ENCODE measurements around the gene NAA20.
A peak's percentile ranks its signal among the peaks of the same experiment; 100 is the strongest.

Gene NAA20

GRCh38 chr20:19975436-19975799 lies 41.7 kb upstream of the NAA20 start:
- peak overlapping the region; percentile 32 to 86 (median 85) for H3K4me3 Mint-ChIP-seq
- H3K27me3 Mint-ChIP-seq (ENCODE audit: low read depth) = no peaks in the 10 kb centered on the region
- TF ChIP-seq, protein P1, sequence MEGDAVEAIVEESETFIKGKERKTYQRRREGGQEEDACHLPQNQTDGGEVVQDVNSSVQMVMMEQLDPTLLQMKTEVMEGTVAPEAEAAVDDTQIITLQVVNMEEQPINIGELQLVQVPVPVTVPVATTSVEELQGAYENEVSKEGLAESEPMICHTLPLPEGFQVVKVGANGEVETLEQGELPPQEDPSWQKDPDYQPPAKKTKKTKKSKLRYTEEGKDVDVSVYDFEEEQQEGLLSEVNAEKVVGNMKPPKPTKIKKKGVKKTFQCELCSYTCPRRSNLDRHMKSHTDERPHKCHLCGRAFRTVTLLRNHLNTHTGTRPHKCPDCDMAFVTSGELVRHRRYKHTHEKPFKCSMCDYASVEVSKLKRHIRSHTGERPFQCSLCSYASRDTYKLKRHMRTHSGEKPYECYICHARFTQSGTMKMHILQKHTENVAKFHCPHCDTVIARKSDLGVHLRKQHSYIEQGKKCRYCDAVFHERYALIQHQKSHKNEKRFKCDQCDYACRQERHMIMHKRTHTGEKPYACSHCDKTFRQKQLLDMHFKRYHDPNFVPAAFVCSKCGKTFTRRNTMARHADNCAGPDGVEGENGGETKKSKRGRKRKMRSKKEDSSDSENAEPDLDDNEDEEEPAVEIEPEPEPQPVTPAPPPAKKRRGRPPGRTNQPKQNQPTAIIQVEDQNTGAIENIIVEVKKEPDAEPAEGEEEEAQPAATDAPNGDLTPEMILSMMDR (IDR thresholded peaks at IDR 0.05; ENCODE audit: unreplicated experiment in 3 of 3) = no peak
- peaks cover 59% of the 10 kb centered on the region for H3K4me1 Mint-ChIP-seq
- H3K27ac Mint-ChIP-seq = peak overlapping the region; percentile 97 to 99 (median 98)
- H3K36me3 Mint-ChIP-seq (ENCODE audit: low read depth) = peaks cover 56% of the 10 kb centered on the region
- no peaks in the 10 kb centered on the region for H3K9me3 Mint-ChIP-seq

DNA sequence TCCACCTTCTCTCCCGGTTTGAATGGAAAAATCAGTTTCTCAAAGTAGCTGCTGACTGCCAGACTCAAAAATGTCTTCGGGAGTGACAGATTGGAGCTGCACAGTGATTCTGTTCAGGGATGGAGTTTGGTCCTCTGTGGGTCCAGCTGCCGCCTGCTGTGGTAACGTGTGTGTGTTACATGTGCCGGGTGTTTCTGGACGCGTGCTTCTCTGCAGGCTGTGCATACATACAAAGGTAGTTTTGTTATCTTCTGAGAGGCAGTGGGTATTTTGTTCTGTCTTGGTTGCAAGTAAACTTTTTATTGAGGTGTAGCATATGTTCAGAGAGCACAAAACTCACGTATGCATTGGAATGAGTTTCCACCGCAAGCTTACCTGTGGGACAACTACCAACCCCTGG lies 41.3 kb upstream of the NAA20 start:
- Mint-ChIP-seq H3K27me3 (ENCODE audit: low read depth) (no peaks in the 10 kb centered on the region), H3K4me3 (peak overlapping the region; percentile 74 to 86 (median 85)), H3K9me3 (no peaks in the 10 kb centered on the region), H3K4me1 (peaks cover 64% of the 10 kb centered on the region), H3K36me3 (ENCODE audit: low read depth) (peaks cover 52% of the 10 kb centered on the region), H3K27ac (peak overlapping the region; percentile 97 to 99 (median 98))
- TF ChIP-seq, protein P1 (IDR thresholded peaks at IDR 0.05; ENCODE audit: unreplicated experiment in 3 of 3) = no peak

GRCh38 chr20:19976595-19977372 lies 40.4 kb upstream of the NAA20 start:
- Mint-ChIP-seq H3K4me1 (peaks cover 73% of the 10 kb centered on the region), H3K4me3 (peak overlapping the region; percentile 74 to 86 (median 85)), H3K27me3 (ENCODE audit: low read depth) (no peaks in the 10 kb centered on the region), H3K27ac (peak overlapping the region; percentile 97 to 99 (median 98)), H3K9me3 (no peaks in the 10 kb centered on the region), H3K36me3 (ENCODE audit: low read depth) (peaks cover 52% of the 10 kb centered on the region)
- TF ChIP-seq, protein P1 (IDR thresholded peaks at IDR 0.05; ENCODE audit: unreplicated experiment in 3 of 3) = no peak

DNA sequence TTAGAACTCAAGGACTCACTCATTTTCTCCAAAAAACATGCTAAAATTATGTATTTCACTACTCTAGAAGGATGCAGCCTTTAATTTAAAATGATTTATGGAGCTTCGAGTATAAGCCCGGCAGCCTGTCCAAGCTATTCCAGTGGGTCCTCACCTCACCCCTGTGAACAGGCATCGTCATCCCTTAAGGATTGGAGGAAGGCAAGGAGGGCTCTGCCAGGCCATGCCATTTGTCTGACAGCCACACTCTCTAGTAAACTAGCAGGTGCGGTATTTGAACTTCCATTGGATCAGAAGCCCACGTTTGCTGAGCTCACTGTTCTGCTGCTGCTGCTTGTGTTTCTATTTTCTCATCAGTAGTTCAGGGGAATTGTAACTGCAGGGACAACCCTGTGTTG lies 39.8 kb upstream of the NAA20 start:
- Mint-ChIP-seq H3K9me3 (no peaks in the 10 kb centered on the region), H3K27ac (peak overlapping the region; percentile 97 to 99 (median 98)), H3K4me3 (peak overlapping the region in 2 of 3 experiments; percentile 85 to 86), H3K27me3 (ENCODE audit: low read depth) (no peaks in the 10 kb centered on the region), H3K4me1 (peaks cover 74% of the 10 kb centered on the region), H3K36me3 (ENCODE audit: low read depth) (peaks cover 48% of the 10 kb centered on the region)
- TF ChIP-seq, protein P1 (IDR thresholded peaks at IDR 0.05; ENCODE audit: unreplicated experiment in 3 of 3) = no peak

GRCh38 chr20:19978511-19979210 lies 38.5 kb upstream of the NAA20 start:
- H3K9me3 Mint-ChIP-seq = no peaks in the 10 kb centered on the region
- peaks cover 64% of the 10 kb centered on the region for H3K4me1 Mint-ChIP-seq
- TF ChIP-seq, protein P1 (IDR thresholded peaks at IDR 0.05; ENCODE audit: unreplicated experiment in 3 of 3) = no peak
- no peaks in the 10 kb centered on the region for H3K27me3 Mint-ChIP-seq (ENCODE audit: low read depth)
- H3K27ac Mint-ChIP-seq = peak overlapping the region in 2 of 3 experiments; percentile 54 to 98
- H3K36me3 Mint-ChIP-seq (ENCODE audit: low read depth) = peaks cover 53% of the 10 kb centered on the region
- peak overlapping the region in 1 of 3 experiments; percentile 14 for H3K4me3 Mint-ChIP-seq

All from nephron (organoid).